Ascending aorta (tissue), 2 donors: ENCODE results near the gene ZBTB7C. TPM values are rescaled to one million over a fixed set of nuclear protein-coding genes. Genes with fewer than 3 reads are reported as not detected.
A peak's percentile ranks its signal among the peaks of the same experiment; 100 is the strongest.

ENCODE experiments used
- DNase-seq, 2 donors: peaks; one replicate each; pipeline ENCODE4 v3.0.0-alpha.2; 2019; ENCODE audit warnings: low spot score in 2 of 2
- H3K27ac ChIP-seq, 2 donors: fragments of 200-600 bp; sonication (generic); one replicate each; pipeline ENCODE4 v1.5.1; 2016 to 2017; ENCODE audit warnings: mild to moderate bottlenecking in 1 of 2
- H3K27me3 ChIP-seq: fragments of 200-600 bp; sonication (generic); one replicate; pipeline ENCODE4 v1.5.1; 2017
- H3K36me3 ChIP-seq, 2 donors: fragments of 200-600 bp; sonication (generic); one replicate each; pipeline ENCODE4 v1.5.1; 2016
- H3K4me1 ChIP-seq, 2 donors: fragments of 200-600 bp; sonication (generic); one replicate each; pipeline ENCODE4 v1.5.1; 2016 to 2017; ENCODE audit warnings: mild to moderate bottlenecking in 1 of 2
- H3K4me3 ChIP-seq, 2 donors: fragments of 200-600 bp; sonication (generic); one replicate each; pipeline ENCODE4 v1.5.1; 2016 to 2017; ENCODE audit warnings: mild to moderate bottlenecking in 1 of 2
- H3K9me3 ChIP-seq, 2 donors: fragments of 200-600 bp; sonication (generic); one replicate each; pipeline ENCODE4 v1.5.1; 2016
- CTCF ChIP-seq, 3 experiments: fragments of 200-600 bp in 2 of 3; fragments of 450-650 bp in 1 of 3; sonication (generic) in 2 of 3; IDR thresholded peaks; one replicate each; pipeline ENCODE4 v1.5.1; 2016 to 2019; ENCODE audit warnings: antibody characterized with exemption in 3 of 3, mild to moderate bottlenecking in 1 of 3, moderate library complexity in 1 of 3
- intact Hi-C: fragments of 100-400 bp; cut with DNase I; formaldehyde crosslinking; loops from one replicate; pipeline ENCODE4 v1.15.1; 2023
- total RNA-seq: library from RNA; depleted of rRNA; stranded (reverse); fragments of >200 nt; gene quantifications from one replicate; pipeline ENCODE4 v1.1.0, GENCODE V29; 2016

Gene ZBTB7C
- total RNA-seq, 1 donor from 2014 or later = 8.1 TPM

GRCh38 chr18:48028081-48028480 is 381.1 kb downstream of the ZBTB7C start:
- Histone ChIP-seq H3K27ac (peak overlapping the region; percentile 39 to 56), H3K4me3 (no peak overlapping the region), H3K4me1 (peaks cover 5 to 8% of the 10 kb centered on the region in 2 donors), H3K36me3 (no peaks in the 10 kb centered on the region), H3K9me3 (no peaks in the 10 kb centered on the region), H3K27me3 (no peaks in the 10 kb centered on the region)
- intact Hi-C loops = loop anchor here (5.0 to 10.0 kb wide), 2 partner anchors 309 to 637 kb away; no protein-coding TSS in a partner anchor
- no peak for DNase-seq
- TF ChIP-seq CTCF (IDR thresholded peaks at IDR 0.05) = no peak

- peak overlapping the region; percentile 39 to 56 for H3K27ac ChIP-seq
- intact Hi-C loops = loop anchor here (5.0 to 10.0 kb wide), 2 partner anchors 310 to 637 kb away; no protein-coding TSS in a partner anchor
- no peak for DNase-seq
Observed at GRCh38 chr18:48027401-48027963, 381.7 kb downstream of the ZBTB7C start.

GRCh38 chr18:48026216-48026615 is 383.0 kb downstream of the ZBTB7C start:
- no peak overlapping the region for H3K27ac ChIP-seq

More at GRCh38 chr18:48027401-48027963, 381.7 kb downstream of the ZBTB7C start:
- Histone ChIP-seq H3K27me3 (no peaks in the 10 kb centered on the region), H3K9me3 (no peaks in the 10 kb centered on the region), H3K4me1 (peaks cover 5 to 8% of the 10 kb centered on the region in 2 donors), H3K36me3 (no peaks in the 10 kb centered on the region), H3K4me3 (no peak overlapping the region)
- no peak for TF ChIP-seq CTCF (IDR thresholded peaks at IDR 0.05)

GRCh38 chr18:48024881-48025660 is 384.1 kb downstream of the ZBTB7C start:
- peaks cover 5 to 8% of the 10 kb centered on the region in 2 donors for H3K4me1 ChIP-seq
- TF ChIP-seq CTCF (IDR thresholded peaks at IDR 0.05) = no peak
- no peaks in the 10 kb centered on the region for H3K27me3 ChIP-seq
- intact Hi-C loops = loop anchor here (5.0 to 10.0 kb wide), 3 partner anchors 93 to 640 kb away; partner anchors contain the start of gene SMAD2
- H3K9me3 ChIP-seq = no peaks in the 10 kb centered on the region
- DNase-seq = no peak
- H3K27ac ChIP-seq = no peak overlapping the region
- H3K4me3 ChIP-seq = no peak overlapping the region
- no peaks in the 10 kb centered on the region for H3K36me3 ChIP-seq

More at GRCh38 chr18:48026216-48026615, 383.0 kb downstream of the ZBTB7C start:
- no peak for DNase-seq
- H3K36me3 ChIP-seq = no peaks in the 10 kb centered on the region
- no peaks in the 10 kb centered on the region for H3K27me3 ChIP-seq
- intact Hi-C loops = loop anchor here (5.0 to 10.0 kb wide), 2 partner anchors 311 to 639 kb away; no protein-coding TSS in a partner anchor
- peaks cover 5 to 8% of the 10 kb centered on the region in 2 donors for H3K4me1 ChIP-seq
- no peak overlapping the region for H3K4me3 ChIP-seq
- no peaks in the 10 kb centered on the region for H3K9me3 ChIP-seq
- no peak for TF ChIP-seq CTCF (IDR thresholded peaks at IDR 0.05)

- Histone ChIP-seq H3K36me3 (no peaks in the 10 kb centered on the region), H3K9me3 (no peaks in the 10 kb centered on the region), H3K27me3 (no peaks in the 10 kb centered on the region), H3K4me3 (no peak overlapping the region), H3K27ac (no peak overlapping the region), H3K4me1 (peaks cover 5 to 8% of the 10 kb centered on the region in 2 donors)
- DNase-seq = peak in 1 of 2 donors; percentile 31
- intact Hi-C loops = loop anchor here (5.0 to 10.0 kb wide), 2 partner anchors 92 to 641 kb away; partner anchors contain the start of gene SMAD2
- no peak for TF ChIP-seq CTCF (IDR thresholded peaks at IDR 0.05)
Observed at GRCh38 chr18:48024009-48024512, 385.1 kb downstream of the ZBTB7C start.
